Smooth muscle cell of bladder (primary cell): ENCODE results near the gene RNLS. TPM values are rescaled to one million over a fixed set of nuclear protein-coding genes. Genes with fewer than 3 reads are reported as not detected.

Experiments used
- total RNA-seq: library from RNA; depleted of rRNA; stranded (reverse); fragments of >200 nt; gene quantifications from 2 replicates; pipeline ENCODE4 v1.2.3, GENCODE V29; 2014

Gene RNLS
- total RNA-seq, result 8.0 and 8.6 TPM in 2 replicates

GRCh38 chr10:88582806-88583583 is at the start of gene RNLS:
Gene RNLS (minus strand): TSS chr10:88583318.

GRCh38 chr10:88586462-88586861 is 3.3 kb upstream of the RNLS start, which contains the start of gene LIPJ:
Gene LIPJ (plus strand): TSS chr10:88586762. CDS start chr10:88590688, 3,926 bp downstream.

Other genes with a start within 250 kb of the RNLS start
- gene LIPJ, start 3.4 kb upstream of the RNLS start, total RNA-seq, result under 0.01 TPM in 2 replicates
- not detected in 2 replicates for gene LIPF, start 81.1 kb upstream of the RNLS start, total RNA-seq
- gene LIPK, start 122.9 kb upstream of the RNLS start, total RNA-seq, result not detected in 2 replicates
- gene LIPN, start 176.7 kb upstream of the RNLS start, total RNA-seq, result not detected in 2 replicates
- gene LIPM, start 219.4 kb upstream of the RNLS start, total RNA-seq, result not detected in 2 replicates